Measurements from ENCODE around the gene MYMK. TPM values are rescaled to one million over a fixed set of nuclear protein-coding genes. Genes with fewer than 3 reads are reported as not detected.
A peak's percentile ranks its signal among the peaks of the same experiment; 100 is the strongest.

The MYMK gene
- total RNA-seq, 2 experiments from 2014 or later, result not detected

DNA sequence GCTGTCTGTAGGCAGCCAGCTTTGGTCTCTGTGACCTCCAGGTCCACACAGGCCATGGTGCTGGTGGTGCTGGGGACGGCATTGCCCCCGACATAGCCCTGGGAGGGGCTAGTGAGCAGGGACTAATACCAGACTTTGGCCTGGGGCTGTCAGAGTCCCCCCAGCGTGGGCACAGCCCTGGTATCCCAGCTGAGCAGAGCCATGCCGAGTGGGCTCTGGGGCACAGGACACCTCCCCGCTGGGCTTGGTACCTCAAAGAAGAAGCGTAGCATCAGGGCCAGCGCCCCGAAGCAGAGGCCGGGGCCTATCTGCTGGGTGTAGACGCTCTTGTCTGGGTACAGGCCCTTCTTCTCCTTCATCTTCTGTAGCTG lies 9.5 kb downstream of the MYMK start:
- ATAC-seq (no peak), DNase-seq (no peak)
- H3K27me3 Mint-ChIP-seq, result no peaks in the 10 kb centered on the region
- no peaks in the 10 kb centered on the region for H3K9me3 Mint-ChIP-seq (ENCODE audit: low read depth)
- no peaks in the 10 kb centered on the region for H3K36me3 Mint-ChIP-seq
- no peaks in the 10 kb centered on the region for H3K4me1 Mint-ChIP-seq
- no peak overlapping the region for H3K4me3 Mint-ChIP-seq
- CTCF ChIA-PET, result no interaction called here
- H3K27ac Mint-ChIP-seq, result no peak overlapping the region

- H3K9me3 Mint-ChIP-seq (ENCODE audit: low read depth), result no peaks in the 10 kb centered on the region
- peaks cover 3% of the 10 kb centered on the region for H3K4me1 Mint-ChIP-seq
- ATAC-seq (no peak), DNase-seq (no peak)
- CTCF ChIA-PET, result no interaction called here
- H3K4me3 Mint-ChIP-seq, result no peak overlapping the region
- H3K36me3 Mint-ChIP-seq, result no peaks in the 10 kb centered on the region
- no peaks in the 10 kb centered on the region for H3K27me3 Mint-ChIP-seq
- H3K27ac Mint-ChIP-seq, result no peak overlapping the region
Measured at GRCh38 chr9:133514460-133515239, 10.1 kb downstream of the MYMK start.

DNA sequence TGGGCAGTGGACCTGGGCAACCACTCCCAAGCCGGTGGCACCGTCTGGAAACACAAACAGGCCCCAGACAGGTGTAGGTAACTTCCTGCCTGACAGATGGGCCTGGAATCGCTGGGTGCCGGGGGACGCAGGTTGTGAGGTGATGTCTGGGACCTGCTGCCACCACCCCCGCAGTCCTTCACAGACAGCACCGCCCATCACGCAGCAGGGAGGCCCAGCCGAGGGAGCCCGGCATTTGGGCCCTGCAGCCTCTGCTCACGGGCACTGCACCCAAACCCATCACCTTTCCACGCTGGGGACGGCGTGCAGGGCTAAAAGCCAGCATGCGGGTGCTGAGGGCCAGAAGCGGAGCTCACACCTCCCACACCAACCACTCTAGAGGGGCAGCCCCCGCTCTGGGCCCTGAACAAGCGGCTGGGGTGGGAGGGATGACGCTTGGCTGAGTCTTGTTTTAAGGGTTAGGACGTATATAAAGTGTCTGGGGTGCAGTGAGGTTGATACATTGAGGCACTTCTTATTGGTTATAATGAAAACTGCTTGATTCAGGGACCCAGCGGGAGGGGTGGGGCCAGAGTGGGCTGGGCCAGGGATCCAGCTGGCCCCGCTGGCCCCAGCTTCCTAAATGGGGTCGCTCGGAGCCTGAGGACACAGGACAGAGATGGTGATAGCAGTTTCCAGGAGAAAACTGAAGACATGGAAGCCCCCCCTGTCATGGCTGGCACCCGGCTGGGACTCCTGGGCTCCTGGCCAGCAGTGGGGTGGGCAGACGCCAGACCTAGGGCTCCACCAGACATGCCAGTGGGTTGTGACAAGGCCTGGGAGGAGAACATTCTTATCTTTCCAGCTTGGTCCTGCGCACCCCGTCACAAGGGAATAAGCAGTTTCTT lies 11.3 kb downstream of the MYMK start:
- Mint-ChIP-seq H3K36me3 (no peaks in the 10 kb centered on the region), H3K27ac (no peak overlapping the region), H3K4me3 (no peak overlapping the region), H3K27me3 (no peaks in the 10 kb centered on the region), H3K4me1 (peaks cover 11% of the 10 kb centered on the region), H3K9me3 (ENCODE audit: low read depth) (no peaks in the 10 kb centered on the region)
- CTCF ChIA-PET, result no interaction called here
- ATAC-seq (no peak), DNase-seq (no peak)

- CTCF ChIA-PET, result no interaction called here
- H3K4me1 Mint-ChIP-seq, result peaks cover 11% of the 10 kb centered on the region
- H3K27me3 Mint-ChIP-seq, result no peaks in the 10 kb centered on the region
- ATAC-seq, result no peak
- no peak overlapping the region for H3K4me3 Mint-ChIP-seq
- DNase-seq, result no peak
- no peaks in the 10 kb centered on the region for H3K36me3 Mint-ChIP-seq
- H3K27ac Mint-ChIP-seq, result no peak overlapping the region
- no peaks in the 10 kb centered on the region for H3K9me3 Mint-ChIP-seq (ENCODE audit: low read depth)
Measured at GRCh38 chr9:133512253-133513213, 12.2 kb downstream of the MYMK start.

DNA sequence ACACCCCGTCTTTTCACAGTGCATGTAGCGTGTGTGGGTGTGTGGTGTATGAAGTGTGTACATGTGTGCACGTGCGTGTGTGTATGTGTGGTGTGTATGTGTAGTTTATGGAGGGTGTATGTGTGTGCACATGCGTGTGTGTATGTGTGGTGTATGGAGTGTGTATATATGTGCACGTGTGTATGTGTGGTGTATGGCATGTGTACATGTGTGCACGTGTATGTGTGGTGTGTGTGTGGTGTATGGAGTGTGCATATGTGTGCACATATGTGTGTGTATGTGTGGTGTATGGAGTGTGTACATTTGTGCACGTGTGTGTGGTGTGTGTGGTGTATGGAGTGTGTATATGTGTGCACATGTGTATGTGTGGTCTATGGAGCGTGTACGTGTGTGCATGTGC lies 13.2 kb downstream of the MYMK start:
- CTCF ChIA-PET, result no interaction called here
- Mint-ChIP-seq H3K27ac (no peak overlapping the region), H3K4me3 (no peak overlapping the region), H3K4me1 (peaks cover 11% of the 10 kb centered on the region), H3K36me3 (no peaks in the 10 kb centered on the region), H3K9me3 (ENCODE audit: low read depth) (no peaks in the 10 kb centered on the region), H3K27me3 (no peaks in the 10 kb centered on the region)
- no peak for ATAC-seq
- DNase-seq, result no peak

DNA sequence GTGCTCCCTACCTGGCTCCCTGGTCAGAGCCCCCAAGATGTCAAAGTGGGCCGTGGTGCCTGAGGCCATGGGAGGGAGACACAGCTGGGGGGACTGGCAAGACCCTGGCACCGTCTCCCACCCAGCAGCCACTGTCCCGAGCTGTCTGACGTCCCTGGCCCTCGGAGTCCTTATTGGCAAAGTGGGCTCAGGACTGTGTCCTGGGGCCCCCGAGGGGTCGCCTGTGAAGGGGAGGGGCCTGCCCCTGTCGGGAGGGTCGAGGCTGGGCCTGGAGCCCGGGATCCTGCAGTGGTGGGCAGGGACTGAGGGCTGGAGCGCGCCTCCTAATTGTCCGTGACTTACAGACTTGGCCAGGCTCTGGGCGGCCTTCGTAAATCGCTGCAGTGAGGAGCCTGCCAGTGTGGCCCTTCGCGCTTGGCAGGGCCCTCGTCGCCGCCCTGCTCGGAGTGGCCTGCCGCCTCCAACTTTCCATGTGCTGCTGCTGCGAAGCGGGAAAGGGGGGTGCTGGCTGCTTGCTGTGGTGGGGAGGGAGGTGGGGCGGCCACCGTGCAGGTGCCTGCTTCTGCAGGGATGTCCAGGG lies 13.7 kb downstream of the MYMK start:
- Mint-ChIP-seq H3K4me1 (peaks cover 11% of the 10 kb centered on the region), H3K9me3 (ENCODE audit: low read depth) (no peaks in the 10 kb centered on the region), H3K36me3 (no peaks in the 10 kb centered on the region), H3K4me3 (no peak overlapping the region), H3K27ac (no peak overlapping the region), H3K27me3 (no peaks in the 10 kb centered on the region)
- DNase-seq (no peak), ATAC-seq (no peak)
- CTCF ChIA-PET, result no interaction called here

DNA sequence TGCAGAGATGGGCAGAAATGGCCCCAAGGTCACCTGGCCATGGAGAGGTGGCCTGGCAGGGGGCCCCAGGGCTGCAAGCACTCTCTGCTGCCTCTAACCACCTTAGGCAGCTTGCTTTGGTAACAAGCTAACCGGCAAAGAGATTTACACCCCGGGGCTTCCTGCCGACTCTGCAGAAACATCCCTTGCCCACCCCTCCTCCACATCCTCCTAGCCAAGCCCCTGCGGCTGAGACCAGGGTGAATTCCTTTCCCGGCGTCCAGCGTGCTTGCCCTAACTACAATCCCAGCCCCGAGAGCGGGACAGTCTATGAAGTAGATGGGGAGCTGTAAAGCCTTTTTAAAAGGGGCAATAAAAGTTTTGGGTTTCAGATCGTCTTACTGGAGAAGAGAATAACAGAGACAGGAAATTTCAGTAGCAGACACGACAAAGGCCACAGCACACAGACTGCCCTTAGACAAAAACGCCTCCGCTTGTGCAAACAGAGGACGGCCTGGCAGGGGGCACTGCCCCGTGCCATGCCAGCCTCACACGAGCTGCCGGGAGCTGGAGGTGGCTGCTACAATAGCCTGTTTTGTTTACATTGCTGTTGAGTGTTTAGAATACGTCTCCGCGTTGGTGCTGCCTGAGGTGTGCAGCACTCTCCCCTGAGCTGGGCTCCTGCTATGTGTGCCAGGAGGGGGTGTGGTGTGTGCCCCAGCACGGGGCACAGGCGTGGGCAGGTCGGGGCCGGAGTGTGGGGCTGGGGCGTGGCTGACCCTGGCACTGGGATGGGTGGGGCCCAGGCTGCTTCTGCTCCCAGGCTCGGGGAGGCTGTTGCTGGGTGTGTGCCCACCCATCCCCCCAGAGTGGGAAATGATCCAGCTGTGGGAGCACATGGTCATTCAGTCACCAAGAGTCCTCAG lies 15.3 kb downstream of the MYMK start:
- Mint-ChIP-seq H3K27ac (peak overlapping the region; percentile 28), H3K27me3 (no peaks in the 10 kb centered on the region), H3K36me3 (no peaks in the 10 kb centered on the region), H3K4me3 (peak overlapping the region; percentile 30), H3K4me1 (peaks cover 11% of the 10 kb centered on the region), H3K9me3 (ENCODE audit: low read depth) (no peaks in the 10 kb centered on the region)
- DNase-seq, result peak; percentile 48
- peak; percentile 59 for ATAC-seq
- CTCF ChIA-PET, result interaction anchor here (1.2 kb wide), 1 partner anchor 230 kb away, joined by 3 read pairs; no protein-coding TSS in a partner anchor

DNA sequence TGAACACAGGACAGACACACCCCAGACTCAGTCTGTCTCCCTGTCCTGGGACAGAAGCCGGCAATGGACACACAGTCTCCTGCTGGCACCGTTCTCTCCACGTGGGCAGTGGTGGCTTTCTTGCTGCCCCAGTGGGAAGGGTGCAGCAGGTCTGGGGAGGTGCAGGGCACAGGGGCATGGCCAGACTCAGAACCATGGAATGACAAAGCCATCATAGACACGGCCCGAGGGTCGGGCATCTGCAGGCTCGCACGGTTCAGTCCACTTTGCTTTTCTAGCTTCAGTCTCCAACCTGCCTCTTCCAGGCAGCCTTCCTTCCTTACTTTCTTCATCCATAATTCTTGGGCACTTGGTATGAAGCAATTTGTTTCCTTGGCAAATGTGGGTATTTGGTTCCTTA lies 16.7 kb downstream of the MYMK start:
- H3K27ac Mint-ChIP-seq, result no peak overlapping the region

GRCh38 chr9:133507246-133507965 lies 17.4 kb downstream of the MYMK start:
- Mint-ChIP-seq H3K27ac (no peak overlapping the region), H3K36me3 (no peaks in the 10 kb centered on the region), H3K4me1 (peaks cover 11% of the 10 kb centered on the region), H3K9me3 (ENCODE audit: low read depth) (peaks cover 3% of the 10 kb centered on the region), H3K27me3 (peaks cover 8% of the 10 kb centered on the region), H3K4me3 (no peak overlapping the region)
- CTCF ChIA-PET, result no interaction called here
- ATAC-seq (no peak), DNase-seq (no peak)

More for the DNA sequence above, 16.7 kb downstream of the MYMK start:
- CTCF ChIA-PET, result no interaction called here
- H3K4me1 Mint-ChIP-seq, result peaks cover 11% of the 10 kb centered on the region
- H3K27me3 Mint-ChIP-seq, result peaks cover 4% of the 10 kb centered on the region
- DNase-seq (no peak), ATAC-seq (no peak)
- H3K4me3 Mint-ChIP-seq, result no peak overlapping the region
- H3K9me3 Mint-ChIP-seq (ENCODE audit: low read depth), result no peaks in the 10 kb centered on the region
- H3K36me3 Mint-ChIP-seq, result no peaks in the 10 kb centered on the region

GRCh38 chr9:133506653-133507038 lies 18.1 kb downstream of the MYMK start:
- Mint-ChIP-seq H3K27ac (no peak overlapping the region), H3K36me3 (no peaks in the 10 kb centered on the region)

DNA sequence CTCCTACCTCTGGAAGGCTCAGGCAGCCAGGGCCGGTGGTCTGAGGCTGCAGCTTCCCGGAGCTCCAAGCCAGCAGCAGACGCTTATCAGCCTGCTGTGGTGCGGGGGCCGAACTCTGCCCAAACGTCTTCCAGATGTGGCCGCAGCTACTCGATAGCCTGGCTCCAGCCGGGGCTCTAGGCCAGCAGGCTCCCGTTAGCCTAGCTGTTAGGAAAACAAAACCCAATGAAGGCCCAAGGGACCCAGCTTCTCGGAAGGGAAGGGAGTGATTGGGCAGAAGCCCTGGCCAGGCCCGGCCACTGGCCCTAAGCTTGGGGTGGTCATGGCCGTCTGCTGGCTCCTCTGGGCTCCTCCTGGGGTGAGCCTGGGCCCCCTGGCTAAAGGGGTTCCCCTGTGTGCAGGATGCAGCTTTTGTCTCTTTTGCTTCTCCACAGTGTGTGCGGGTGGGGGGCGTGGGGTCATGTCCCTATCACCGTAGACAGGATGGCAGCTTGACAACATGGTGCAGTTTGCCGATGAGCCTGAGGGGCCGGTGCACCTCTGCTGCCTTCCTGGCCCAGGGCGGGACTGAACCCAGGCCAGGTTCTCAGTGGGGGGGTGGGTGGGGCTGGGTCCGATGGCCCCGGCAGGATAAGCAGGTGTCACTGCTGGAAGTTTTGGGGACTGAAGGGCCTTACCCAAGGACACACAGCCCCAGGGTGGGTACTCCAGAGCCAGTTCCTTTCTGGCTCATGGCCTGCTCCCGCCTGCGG lies 18.7 kb downstream of the MYMK start:
- Mint-ChIP-seq H3K9me3 (ENCODE audit: low read depth) (peaks cover 9% of the 10 kb centered on the region), H3K4me3 (no peak overlapping the region), H3K36me3 (no peaks in the 10 kb centered on the region), H3K27ac (no peak overlapping the region), H3K4me1 (peaks cover 11% of the 10 kb centered on the region), H3K27me3 (peaks cover 13% of the 10 kb centered on the region)
- ATAC-seq (no peak), DNase-seq (no peak)
- CTCF ChIA-PET, result no interaction called here

More at GRCh38 chr9:133506653-133507038, 18.1 kb downstream of the MYMK start:
- H3K4me3 Mint-ChIP-seq, result no peak overlapping the region
- no peak for ATAC-seq
- CTCF ChIA-PET, result no interaction called here
- DNase-seq, result no peak
- peaks cover 11% of the 10 kb centered on the region for H3K4me1 Mint-ChIP-seq
- peaks cover 13% of the 10 kb centered on the region for H3K27me3 Mint-ChIP-seq
- H3K9me3 Mint-ChIP-seq (ENCODE audit: low read depth), result peaks cover 9% of the 10 kb centered on the region
